ENCODE results near the gene PTCHD1.

Gene PTCHD1

GRCh38 chrX:23334848-23335599 is at the start of gene PTCHD1:
TSS of gene PTCHD1 (plus strand) at chrX:23334849. CDS start at chrX:23334876, 27 bp downstream.
- in situ Hi-C loops (cut with MboI; ENCODE audit: low sequenced_read_pairs) = no loop called here

DNA sequence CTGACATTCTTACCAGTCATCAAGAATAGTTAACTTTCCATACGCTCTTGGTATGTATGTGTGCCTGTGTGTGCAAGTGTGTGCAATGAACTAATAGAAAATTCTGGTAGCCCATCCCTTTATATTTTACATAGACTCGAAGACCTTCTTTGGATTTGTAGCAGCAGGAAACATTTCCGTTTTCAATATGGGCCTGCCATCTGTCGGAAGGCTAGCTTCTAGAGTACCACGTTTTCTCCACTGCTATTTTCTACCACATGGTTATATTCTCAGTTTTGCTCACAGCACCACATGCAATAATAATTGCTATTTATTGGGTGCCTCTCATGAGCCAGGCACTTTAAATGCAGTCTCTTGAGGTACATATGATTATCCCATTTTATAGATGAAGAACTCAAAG is 47.9 kb upstream of the PTCHD1 start:
- in situ Hi-C loops (cut with MboI; ENCODE audit: low sequenced_read_pairs) = no loop called here

- in situ Hi-C loops (cut with MboI; ENCODE audit: low sequenced_read_pairs) = no loop called here
Observed at GRCh38 chrX:23287191-23287725, 47.4 kb upstream of the PTCHD1 start.

- in situ Hi-C loops (cut with MboI; ENCODE audit: low sequenced_read_pairs) = no loop called here
Observed at GRCh38 chrX:23292354-23292987, 42.2 kb upstream of the PTCHD1 start.

DNA sequence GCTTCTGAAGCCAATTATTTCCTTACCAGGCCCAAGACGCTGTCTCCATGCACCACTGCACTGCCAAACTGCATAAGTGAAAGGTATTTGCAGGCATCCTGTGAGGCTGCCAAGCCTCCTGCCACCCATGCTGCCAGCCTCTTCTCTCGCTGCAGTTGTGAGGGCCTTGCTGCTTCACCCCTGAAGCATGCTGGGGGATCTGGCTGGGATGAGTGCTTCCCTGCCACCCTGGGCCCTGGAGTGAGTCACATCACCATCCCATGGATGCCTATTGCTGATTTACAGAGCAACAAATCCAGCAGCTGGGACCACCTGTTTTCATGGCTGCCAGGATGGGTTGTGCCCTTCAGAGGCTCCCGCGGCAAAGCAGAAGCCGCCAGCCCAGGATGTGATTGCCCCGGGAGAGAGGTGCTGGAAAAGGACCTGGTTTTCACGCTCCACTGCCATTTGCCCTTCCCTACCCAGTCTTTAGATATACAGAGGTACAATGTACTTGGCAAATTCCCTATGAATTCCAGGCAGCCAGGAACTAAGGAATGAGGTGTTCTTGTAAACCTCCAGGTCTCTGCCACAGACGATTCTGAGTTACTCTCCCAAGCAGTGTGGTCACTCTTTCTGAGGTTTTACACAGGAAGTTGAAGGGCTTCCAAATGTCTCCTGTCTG is 41.5 kb upstream of the PTCHD1 start:
- in situ Hi-C loops (cut with MboI; ENCODE audit: low sequenced_read_pairs) = no loop called here

- in situ Hi-C loops (cut with MboI; ENCODE audit: low sequenced_read_pairs) = no loop called here
Observed at GRCh38 chrX:23304881-23305280, 29.8 kb upstream of the PTCHD1 start.

- in situ Hi-C loops (cut with MboI; ENCODE audit: low sequenced_read_pairs) = no loop called here
Observed at GRCh38 chrX:23311731-23312130, 22.9 kb upstream of the PTCHD1 start.

DNA sequence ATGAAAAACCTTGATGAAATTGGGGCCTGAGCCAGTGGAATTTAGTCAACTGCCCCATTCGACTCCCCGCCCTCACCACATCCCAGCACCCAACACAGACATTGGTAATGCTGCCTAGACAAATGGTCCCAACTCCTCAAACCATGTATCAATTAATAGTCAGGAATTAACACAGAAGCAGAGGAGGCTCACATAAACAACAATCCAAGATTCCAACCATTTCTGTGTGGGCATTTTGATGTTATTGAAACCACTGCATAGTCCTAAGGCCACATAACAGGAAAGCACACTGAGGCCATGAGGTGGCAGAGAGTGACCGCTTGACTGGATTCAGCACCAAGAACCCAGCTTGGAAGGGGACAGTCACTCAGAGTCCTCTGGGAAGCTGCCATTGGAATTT is 22.5 kb upstream of the PTCHD1 start:
- in situ Hi-C loops (cut with MboI; ENCODE audit: low sequenced_read_pairs) = no loop called here

DNA sequence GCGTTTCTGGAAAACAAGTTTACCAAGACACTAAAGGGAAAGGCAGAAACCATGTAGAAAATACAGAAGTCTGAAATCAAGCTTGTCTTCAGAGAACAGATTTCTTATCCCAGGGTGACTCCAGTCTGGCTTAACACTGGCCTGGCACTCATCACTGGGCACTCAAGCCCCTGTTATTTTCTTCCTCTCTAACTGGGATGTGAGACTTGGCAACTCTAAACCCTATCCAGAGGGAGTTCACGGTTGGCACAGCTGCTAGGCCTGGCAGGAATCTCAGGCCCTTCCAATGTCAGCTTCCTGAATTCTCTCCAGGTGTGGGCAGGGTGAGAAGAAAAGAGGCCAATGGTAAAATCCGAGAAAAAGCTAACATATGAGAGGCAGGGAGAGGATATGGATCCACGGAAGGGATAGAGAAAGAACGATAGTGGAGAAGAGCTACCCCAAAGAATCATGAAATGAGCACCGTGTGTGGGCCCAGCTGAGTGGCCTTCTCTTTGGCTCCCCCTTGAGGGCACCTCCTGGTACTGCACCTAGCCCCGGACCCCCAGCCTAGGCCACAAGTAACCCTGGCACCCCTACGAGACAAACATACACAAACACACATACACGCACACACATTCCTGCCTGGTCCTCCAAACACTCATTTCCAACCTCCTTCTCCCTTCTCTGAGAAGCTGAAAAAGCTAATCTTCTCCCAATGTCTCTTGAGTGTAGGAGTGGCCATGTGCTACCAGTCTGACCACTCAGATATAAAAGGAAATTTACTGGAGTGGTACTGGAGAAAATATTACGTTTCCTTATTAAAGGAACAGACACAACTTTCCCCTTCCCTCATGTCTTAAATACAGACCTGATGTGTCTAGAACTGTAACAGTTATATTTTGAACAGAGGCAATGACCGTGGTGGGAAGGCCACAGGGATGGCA is 16.6 kb upstream of the PTCHD1 start:
- in situ Hi-C loops (cut with MboI; ENCODE audit: low sequenced_read_pairs) = no loop called here

DNA sequence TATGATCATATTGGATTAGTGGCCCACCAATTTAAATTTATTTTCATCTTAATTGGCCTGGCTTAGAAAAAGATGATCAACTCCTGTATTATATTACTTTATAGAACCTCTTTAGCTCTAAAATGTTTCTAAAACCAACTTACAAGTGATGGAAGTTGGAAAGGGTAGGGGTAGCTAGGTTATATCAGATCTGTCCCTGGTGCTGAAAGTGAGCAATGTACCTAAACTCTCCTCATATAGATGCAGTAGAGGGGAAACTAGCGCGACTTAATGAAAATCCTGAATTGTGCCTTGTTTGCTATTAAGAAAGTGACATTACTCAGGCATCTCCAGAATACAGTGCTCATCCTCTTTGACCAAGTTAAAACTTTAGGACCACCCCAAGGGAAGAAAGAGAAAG is 7.5 kb upstream of the PTCHD1 start:
- in situ Hi-C loops (cut with MboI; ENCODE audit: low sequenced_read_pairs) = no loop called here

GRCh38 chrX:23331701-23332100 is 2.9 kb upstream of the PTCHD1 start:
- in situ Hi-C loops (cut with MboI; ENCODE audit: low sequenced_read_pairs) = no loop called here

- in situ Hi-C loops (cut with MboI; ENCODE audit: low sequenced_read_pairs) = no loop called here
Observed at GRCh38 chrX:23332101-23332887, 2.4 kb upstream of the PTCHD1 start.

- in situ Hi-C loops (cut with MboI; ENCODE audit: low sequenced_read_pairs) = no loop called here
Observed at GRCh38 chrX:23332888-23333821, 1.5 kb upstream of the PTCHD1 start.

- in situ Hi-C loops (cut with MboI; ENCODE audit: low sequenced_read_pairs) = no loop called here
Observed at GRCh38 chrX:23333842-23334520, 668 bp upstream of the PTCHD1 start.

DNA sequence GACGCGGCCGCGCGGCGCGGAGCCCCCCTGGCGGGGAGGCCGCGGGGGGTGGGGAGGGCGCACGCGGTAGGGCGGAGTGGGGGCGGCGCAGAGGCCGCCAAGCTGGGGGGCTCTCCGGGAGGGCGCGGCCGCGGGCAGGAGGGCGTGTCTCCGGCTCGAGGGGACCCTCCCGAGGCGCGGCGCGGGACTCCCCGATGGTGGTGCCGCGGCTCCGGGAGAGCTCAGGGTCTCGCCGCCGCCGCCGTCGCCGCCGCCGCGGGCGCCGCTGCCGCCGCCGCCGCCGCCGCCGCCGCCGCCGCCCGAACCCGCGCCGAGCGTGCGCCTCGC is 165 bp upstream of the PTCHD1 start:
- in situ Hi-C loops (cut with MboI; ENCODE audit: low sequenced_read_pairs) = no loop called here

DNA sequence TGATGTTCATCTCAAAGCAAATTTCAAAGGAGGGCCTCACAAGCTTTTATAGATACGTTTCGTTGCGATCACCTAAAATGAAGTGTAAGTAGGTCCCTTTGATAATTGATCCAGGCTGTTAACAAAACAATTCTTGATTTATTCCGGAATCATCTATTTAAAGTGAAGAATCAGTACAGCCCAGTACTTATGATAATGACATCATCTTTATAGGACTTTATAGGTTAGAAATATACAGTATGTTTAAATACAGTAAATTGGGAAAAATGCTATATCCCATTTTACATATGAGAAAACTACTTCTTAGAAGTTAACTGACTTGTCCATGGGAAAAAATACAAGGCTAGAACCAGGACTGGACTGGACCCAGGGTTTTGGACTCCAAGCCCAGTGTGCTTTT is 3.7 kb downstream of the PTCHD1 start:
- in situ Hi-C loops (cut with MboI; ENCODE audit: low sequenced_read_pairs) = no loop called here

DNA sequence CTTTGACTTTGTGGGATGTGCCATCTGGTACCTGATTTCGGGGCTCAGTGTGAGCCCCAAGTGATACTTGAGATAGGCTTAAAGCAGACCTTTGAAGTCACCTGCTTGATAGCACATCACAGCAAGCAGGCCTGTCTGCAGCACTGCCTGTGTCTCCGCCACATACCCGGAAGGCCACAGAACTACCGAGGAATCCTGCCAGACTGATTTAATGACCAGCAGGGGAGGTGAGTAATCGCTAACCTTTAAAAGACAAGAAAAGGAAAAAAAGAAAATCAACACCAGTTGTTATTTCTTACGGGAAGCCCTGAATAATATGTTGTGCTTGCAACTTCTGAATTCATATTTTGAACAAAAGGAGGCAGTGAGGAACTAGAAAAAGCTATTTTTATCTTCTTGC is 6.8 kb downstream of the PTCHD1 start:
- in situ Hi-C loops (cut with MboI; ENCODE audit: low sequenced_read_pairs) = no loop called here

- in situ Hi-C loops (cut with MboI; ENCODE audit: low sequenced_read_pairs) = no loop called here
Observed at GRCh38 chrX:23344238-23344903, 9.7 kb downstream of the PTCHD1 start.
